HepG2 (cell line): ENCODE measurements around the gene POTEI.
"Not testable (repeated sequence)": the region's sequence is repeated elsewhere in the genome, so short reads cannot be mapped to it uniquely, and the experiment has no call there.

ENCODE experiments used
- CBFB ChIP-seq: sonication (generic); formaldehyde crosslinking; IDR thresholded peaks from 2 replicates; pipeline ENCODE4 v1.4.0; 2020; ENCODE audit warnings: missing genetic modification reagents
- CEBPB ChIP-seq: IDR thresholded peaks from 2 replicates; pipeline ENCODE4 v1.6.1; 2011; ENCODE audit warnings: low read depth, low read length, improper control_type of control experiment, borderline replicate concordance
- FOSL1 ChIP-seq: sonication (generic); formaldehyde crosslinking; IDR thresholded peaks from 2 replicates; pipeline ENCODE4 v1.9.0; 2021; ENCODE audit warnings: missing genetic modification reagents, borderline replicate concordance
- KLF13 ChIP-seq: sonication (generic); formaldehyde crosslinking; IDR thresholded peaks from 2 replicates; pipeline ENCODE4 v1.4.0; 2020; ENCODE audit warnings: mild to moderate bottlenecking, missing genetic modification reagents
- REXO4 ChIP-seq: sonication (generic); formaldehyde crosslinking; IDR thresholded peaks from 2 replicates; pipeline ENCODE4 v1.8.0; 2022; ENCODE audit warnings: missing genetic modification reagents, mild to moderate bottlenecking, borderline replicate concordance
- ZNF207 ChIP-seq: fragments of 450-650 bp; IDR thresholded peaks from 2 replicates; pipeline ENCODE4 v1.6.1; 2016; ENCODE audit warnings: antibody characterized with exemption, borderline replicate concordance
- TF ChIP-seq, protein P1 (sequence below): IDR thresholded peaks from 2 replicates; pipeline ENCODE4 v1.6.1; 2012; ENCODE audit warnings: inconsistent platforms
- TF ChIP-seq, protein P2 (sequence below): sonication (generic); formaldehyde crosslinking; IDR thresholded peaks from 2 replicates; pipeline ENCODE4 v1.9.0; 2022; ENCODE audit warnings: missing genetic modification reagents, mild to moderate bottlenecking, borderline replicate concordance
- TF ChIP-seq, protein P3 (sequence below): sonication (generic); formaldehyde crosslinking; conservative IDR thresholded peaks from 2 replicates; pipeline ENCODE4 v1.8.0; 2022; ENCODE audit warnings: low read depth, missing genetic modification reagents

DNA sequence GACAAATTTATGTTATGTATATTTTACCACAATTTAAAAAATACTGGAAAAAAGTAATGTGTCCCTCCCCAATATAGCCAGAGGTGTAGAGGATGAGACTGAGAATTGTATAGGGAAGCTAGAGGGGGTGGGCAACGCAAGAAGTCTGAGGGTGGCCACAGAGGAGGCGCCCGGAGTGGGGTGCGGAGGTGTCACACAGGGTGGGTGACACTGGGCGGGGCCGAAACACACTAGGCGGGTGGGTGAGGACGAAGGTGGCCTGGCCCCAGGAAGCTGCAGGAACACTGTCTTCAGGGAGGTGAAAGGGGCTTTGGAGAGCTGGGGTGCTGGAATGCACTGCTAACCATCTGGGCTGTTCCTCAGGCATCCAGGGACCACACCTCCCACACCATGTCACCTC is 47.3 kb upstream of the POTEI start:
- TF ChIP-seq FOSL1 (CRISPR knock-in tag); REXO4; KLF13 (CRISPR knock-in tag); CEBPB; ZNF207; CBFB: not testable (repeated sequence)
- TF ChIP-seq, protein P1, sequence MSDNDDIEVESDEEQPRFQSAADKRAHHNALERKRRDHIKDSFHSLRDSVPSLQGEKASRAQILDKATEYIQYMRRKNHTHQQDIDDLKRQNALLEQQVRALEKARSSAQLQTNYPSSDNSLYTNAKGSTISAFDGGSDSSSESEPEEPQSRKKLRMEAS = not testable (repeated sequence)
- TF ChIP-seq, protein P2, sequence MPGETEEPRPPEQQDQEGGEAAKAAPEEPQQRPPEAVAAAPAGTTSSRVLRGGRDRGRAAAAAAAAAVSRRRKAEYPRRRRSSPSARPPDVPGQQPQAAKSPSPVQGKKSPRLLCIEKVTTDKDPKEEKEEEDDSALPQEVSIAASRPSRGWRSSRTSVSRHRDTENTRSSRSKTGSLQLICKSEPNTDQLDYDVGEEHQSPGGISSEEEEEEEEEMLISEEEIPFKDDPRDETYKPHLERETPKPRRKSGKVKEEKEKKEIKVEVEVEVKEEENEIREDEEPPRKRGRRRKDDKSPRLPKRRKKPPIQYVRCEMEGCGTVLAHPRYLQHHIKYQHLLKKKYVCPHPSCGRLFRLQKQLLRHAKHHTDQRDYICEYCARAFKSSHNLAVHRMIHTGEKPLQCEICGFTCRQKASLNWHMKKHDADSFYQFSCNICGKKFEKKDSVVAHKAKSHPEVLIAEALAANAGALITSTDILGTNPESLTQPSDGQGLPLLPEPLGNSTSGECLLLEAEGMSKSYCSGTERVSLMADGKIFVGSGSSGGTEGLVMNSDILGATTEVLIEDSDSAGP = not testable (repeated sequence)
- TF ChIP-seq, protein P3, sequence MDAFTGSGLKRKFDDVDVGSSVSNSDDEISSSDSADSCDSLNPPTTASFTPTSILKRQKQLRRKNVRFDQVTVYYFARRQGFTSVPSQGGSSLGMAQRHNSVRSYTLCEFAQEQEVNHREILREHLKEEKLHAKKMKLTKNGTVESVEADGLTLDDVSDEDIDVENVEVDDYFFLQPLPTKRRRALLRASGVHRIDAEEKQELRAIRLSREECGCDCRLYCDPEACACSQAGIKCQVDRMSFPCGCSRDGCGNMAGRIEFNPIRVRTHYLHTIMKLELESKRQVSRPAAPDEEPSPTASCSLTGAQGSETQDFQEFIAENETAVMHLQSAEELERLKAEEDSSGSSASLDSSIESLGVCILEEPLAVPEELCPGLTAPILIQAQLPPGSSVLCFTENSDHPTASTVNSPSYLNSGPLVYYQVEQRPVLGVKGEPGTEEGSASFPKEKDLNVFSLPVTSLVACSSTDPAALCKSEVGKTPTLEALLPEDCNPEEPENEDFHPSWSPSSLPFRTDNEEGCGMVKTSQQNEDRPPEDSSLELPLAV = not testable (repeated sequence)
